HFF-Myc (cell line): ENCODE measurements around the gene PRPF19.

Experiments used
- DNase-seq: peaks from one replicate; pipeline ENCODE4 v3.0.0-alpha.2; 2011; ENCODE audit warnings: low read depth; ENCODE audit errors: extremely low read depth
- H3K4me3 ChIP-seq: replicated peaks from 2 replicates; pipeline ENCODE4 v1.5.1; 2011; ENCODE audit warnings: low read depth, mild to moderate bottlenecking, control low read depth, low read length
- CTCF ChIP-seq: IDR thresholded peaks from 2 replicates; pipeline ENCODE4 v1.5.1; 2012; ENCODE audit warnings: mild to moderate bottlenecking, low read depth, low read length, control low read depth; ENCODE audit errors: missing control alignments

Gene PRPF19

GRCh38 chr11:60921259-60921658 lies 14.9 kb upstream of the PRPF19 start:
- no peak for TF ChIP-seq CTCF
- DNase-seq, result no peak
- no peak overlapping the region for H3K4me3 ChIP-seq

DNA sequence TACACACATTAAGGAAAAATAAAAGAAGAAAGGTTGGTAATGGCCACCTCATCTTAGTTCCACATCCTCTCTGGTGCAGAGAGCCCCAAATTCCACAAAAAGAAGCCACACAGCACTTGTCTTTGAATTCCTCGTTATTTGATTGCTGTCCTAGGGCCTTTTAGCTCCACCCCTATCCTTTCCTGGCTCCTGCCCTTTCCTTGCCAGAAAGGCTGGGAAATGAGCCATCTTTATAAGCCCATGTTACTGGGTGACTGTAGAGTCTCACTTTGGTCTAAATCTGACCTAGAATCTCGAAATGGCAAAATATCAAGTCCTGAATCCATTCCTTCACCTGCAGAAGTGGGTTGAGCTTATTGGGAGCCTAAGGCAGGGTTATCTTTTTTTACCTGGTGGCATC lies 13.6 kb upstream of the PRPF19 start:
- TF ChIP-seq CTCF, result no peak
- no peak overlapping the region for H3K4me3 ChIP-seq
- DNase-seq, result no peak

DNA sequence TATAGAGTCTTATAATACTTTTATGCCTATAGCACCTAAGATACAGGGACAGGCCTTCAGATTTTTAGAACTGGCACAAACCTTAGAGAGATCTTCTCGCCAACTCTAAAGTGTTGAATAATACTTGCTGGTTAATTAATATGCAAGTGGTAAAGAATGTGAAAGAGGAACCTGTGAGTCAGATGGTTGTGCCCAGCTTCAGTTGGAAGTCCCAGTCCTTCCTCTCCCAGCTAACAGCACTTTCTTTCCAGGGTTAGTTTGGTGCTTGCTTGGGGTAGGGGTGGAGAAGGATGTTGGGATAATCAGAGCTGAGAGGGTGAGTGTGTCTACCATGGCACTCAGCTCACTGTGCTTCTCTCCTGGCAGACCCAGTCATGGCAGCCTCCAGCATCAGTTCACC lies 12.9 kb upstream of the PRPF19 start:
- TF ChIP-seq CTCF, result no peak
- H3K4me3 ChIP-seq, result no peak overlapping the region
- no peak for DNase-seq

DNA sequence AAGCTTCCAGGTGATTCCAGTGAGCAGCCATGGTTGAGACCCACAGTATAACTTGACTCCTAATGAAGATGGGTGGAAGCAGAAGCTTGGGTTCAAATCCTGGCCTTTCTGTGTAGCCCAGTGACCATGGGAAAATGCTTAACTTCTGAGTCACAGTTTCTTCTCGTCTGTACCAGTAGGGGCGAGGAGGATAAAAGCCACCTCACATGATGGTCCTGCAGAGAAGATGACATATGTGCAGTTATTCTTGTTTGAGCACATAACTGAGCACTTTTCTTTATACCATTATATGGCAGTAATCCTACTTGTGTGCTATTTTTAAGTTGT lies 12.5 kb upstream of the PRPF19 start:
- DNase-seq, result no peak
- no peak for TF ChIP-seq CTCF
- H3K4me3 ChIP-seq, result no peak overlapping the region

DNA sequence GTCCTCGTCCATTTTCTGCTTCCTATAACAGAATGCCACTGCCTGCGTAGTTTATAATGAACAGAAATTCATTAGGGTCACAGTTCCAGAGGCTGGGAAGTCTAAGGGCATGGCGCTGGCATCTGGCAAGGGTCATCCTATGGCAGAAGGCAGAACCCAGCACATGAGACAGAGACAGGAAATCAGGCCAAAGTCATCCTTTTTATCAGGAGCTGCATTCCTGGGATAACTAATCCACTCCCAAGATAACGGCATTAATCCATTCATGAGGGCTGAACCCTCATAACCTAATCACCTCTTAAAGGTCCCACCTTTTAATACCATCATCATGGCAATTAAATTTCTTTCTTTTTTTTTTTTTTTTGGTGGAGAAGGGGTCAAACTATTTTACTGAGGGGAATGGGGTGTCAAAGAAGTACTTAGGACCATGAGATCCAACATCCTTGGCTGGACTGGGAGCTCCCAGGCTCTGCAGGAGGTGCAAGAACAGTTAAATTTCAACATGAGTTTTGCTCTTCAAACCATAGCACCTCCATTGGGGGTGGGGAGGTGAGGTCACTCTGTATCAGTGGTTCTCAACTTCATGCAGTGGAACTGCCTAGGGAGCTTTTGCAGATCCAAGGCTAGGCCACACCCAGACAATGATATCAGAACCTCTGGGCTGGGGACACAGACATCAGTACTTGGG lies 12.0 kb upstream of the PRPF19 start:
- TF ChIP-seq CTCF, result no peak
- H3K4me3 ChIP-seq, result no peak overlapping the region

DNA sequence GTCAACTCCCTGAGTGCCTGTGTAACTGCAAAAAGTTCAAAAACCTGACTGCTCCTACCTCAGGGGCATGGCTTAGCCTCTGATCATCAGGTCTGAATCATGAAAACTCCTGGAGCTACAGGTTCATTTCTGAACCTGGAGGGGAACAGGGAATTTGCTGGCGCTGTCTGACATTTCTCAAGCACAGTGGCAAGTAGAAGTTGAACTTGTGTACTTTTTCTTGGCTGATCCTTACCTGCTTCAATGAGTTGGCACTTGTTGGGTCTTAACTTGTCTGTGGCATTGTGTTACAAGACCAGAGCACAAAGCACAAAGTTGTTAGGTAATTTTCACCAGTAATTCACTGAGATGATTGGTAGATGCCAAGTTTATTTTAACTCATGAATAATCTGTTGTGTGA lies 10.9 kb upstream of the PRPF19 start:
- no peak for TF ChIP-seq CTCF
- DNase-seq, result no peak
- H3K4me3 ChIP-seq, result no peak overlapping the region

More for the DNA sequence above, 12.0 kb upstream of the PRPF19 start:
- no peak for DNase-seq

- no peak for TF ChIP-seq CTCF
- DNase-seq, result no peak
- H3K4me3 ChIP-seq, result no peak overlapping the region
Measured at GRCh38 chr11:60916669-60917206, 10.4 kb upstream of the PRPF19 start.
